Measurements from ENCODE around the gene PHLDB3.
"Not testable (repeated sequence)": the region's sequence is repeated elsewhere in the genome, so short reads cannot be mapped to it uniquely, and the experiment has no call there.

PHLDB3 gene

GRCh38 chr19:43439709-43440063 is 64.9 kb downstream of the PHLDB3 start:
- H3K4me1 Mint-ChIP-seq (ENCODE audit: low read depth) = peaks cover 53% of the 10 kb centered on the region
- no peaks in the 10 kb centered on the region for H3K9me3 Mint-ChIP-seq
- DNase-seq = no peak
- H3K36me3 Mint-ChIP-seq (ENCODE audit: low read depth) = no peaks in the 10 kb centered on the region
- H3K4me3 Mint-ChIP-seq = no peak overlapping the region
- no peaks in the 10 kb centered on the region for H3K27me3 Mint-ChIP-seq
- H3K27ac Mint-ChIP-seq = peak overlapping the region; percentile 66

- H3K27ac Mint-ChIP-seq = peak overlapping the region; percentile 66
- no peak for DNase-seq
- peaks cover 52% of the 10 kb centered on the region for H3K4me1 Mint-ChIP-seq (ENCODE audit: low read depth)
- H3K4me3 Mint-ChIP-seq = no peak overlapping the region
- no peaks in the 10 kb centered on the region for H3K27me3 Mint-ChIP-seq
- H3K9me3 Mint-ChIP-seq = no peaks in the 10 kb centered on the region
- H3K36me3 Mint-ChIP-seq (ENCODE audit: low read depth) = no peaks in the 10 kb centered on the region
These were observed 65.4 kb downstream of the PHLDB3 start for GRCh38 chr19:43439032-43439708.

- no peaks in the 10 kb centered on the region for H3K36me3 Mint-ChIP-seq (ENCODE audit: low read depth)
- H3K4me1 Mint-ChIP-seq (ENCODE audit: low read depth) = peaks cover 51% of the 10 kb centered on the region
- DNase-seq = no peak
These were observed 66.1 kb downstream of the PHLDB3 start for GRCh38 chr19:43438291-43439031.

GRCh38 chr19:43437712-43438111 is 66.8 kb downstream of the PHLDB3 start:
- Mint-ChIP-seq H3K4me3 (no peak overlapping the region), H3K36me3 (ENCODE audit: low read depth) (no peaks in the 10 kb centered on the region), H3K9me3 (no peaks in the 10 kb centered on the region), H3K4me1 (ENCODE audit: low read depth) (peaks cover 55% of the 10 kb centered on the region), H3K27me3 (no peaks in the 10 kb centered on the region), H3K27ac (peak overlapping the region; percentile 75)
- no peak for DNase-seq

More at GRCh38 chr19:43438291-43439031, 66.1 kb downstream of the PHLDB3 start:
- H3K27me3 Mint-ChIP-seq = no peaks in the 10 kb centered on the region
- no peak overlapping the region for H3K4me3 Mint-ChIP-seq
- H3K27ac Mint-ChIP-seq = peak overlapping the region; percentile 52
- no peaks in the 10 kb centered on the region for H3K9me3 Mint-ChIP-seq

GRCh38 chr19:43437284-43437683 is 67.3 kb downstream of the PHLDB3 start:
- H3K27ac Mint-ChIP-seq = peak overlapping the region; percentile 75
- DNase-seq; H3K36me3 Mint-ChIP-seq (ENCODE audit: low read depth); H3K4me3 Mint-ChIP-seq; H3K9me3 Mint-ChIP-seq; H3K27me3 Mint-ChIP-seq: not testable (repeated sequence)
- H3K4me1 Mint-ChIP-seq (ENCODE audit: low read depth) = peaks cover 58% of the 10 kb centered on the region

GRCh38 chr19:43435775-43436174 is 68.8 kb downstream of the PHLDB3 start:
- no peak for DNase-seq

GRCh38 chr19:43433689-43434088 is 70.9 kb downstream of the PHLDB3 start:
- Mint-ChIP-seq H3K4me1 (ENCODE audit: low read depth) (peaks cover 50% of the 10 kb centered on the region), H3K9me3 (no peaks in the 10 kb centered on the region), H3K36me3 (ENCODE audit: low read depth) (no peaks in the 10 kb centered on the region), H3K27me3 (no peaks in the 10 kb centered on the region), H3K27ac (no peak overlapping the region), H3K4me3 (no peak overlapping the region)
- DNase-seq = no peak

More at GRCh38 chr19:43435775-43436174, 68.8 kb downstream of the PHLDB3 start:
- Mint-ChIP-seq H3K9me3 (no peaks in the 10 kb centered on the region), H3K36me3 (ENCODE audit: low read depth) (no peaks in the 10 kb centered on the region), H3K4me3 (no peak overlapping the region), H3K4me1 (ENCODE audit: low read depth) (peaks cover 56% of the 10 kb centered on the region), H3K27ac (no peak overlapping the region), H3K27me3 (no peaks in the 10 kb centered on the region)

- H3K4me3 Mint-ChIP-seq = no peak overlapping the region
- H3K27me3 Mint-ChIP-seq = no peaks in the 10 kb centered on the region
- DNase-seq = no peak
- H3K27ac Mint-ChIP-seq = no peak overlapping the region
- H3K4me1 Mint-ChIP-seq (ENCODE audit: low read depth) = peaks cover 46% of the 10 kb centered on the region
- no peaks in the 10 kb centered on the region for H3K36me3 Mint-ChIP-seq (ENCODE audit: low read depth)
- H3K9me3 Mint-ChIP-seq = no peaks in the 10 kb centered on the region
These were observed 71.2 kb downstream of the PHLDB3 start for GRCh38 chr19:43433358-43433673.

- no peak overlapping the region for H3K4me3 Mint-ChIP-seq
- H3K4me1 Mint-ChIP-seq (ENCODE audit: low read depth) = peaks cover 32% of the 10 kb centered on the region
- H3K27me3 Mint-ChIP-seq = no peaks in the 10 kb centered on the region
- no peak overlapping the region for H3K27ac Mint-ChIP-seq
- no peak for DNase-seq
- H3K9me3 Mint-ChIP-seq = no peaks in the 10 kb centered on the region
- H3K36me3 Mint-ChIP-seq (ENCODE audit: low read depth) = no peaks in the 10 kb centered on the region
These were observed 73.6 kb downstream of the PHLDB3 start for GRCh38 chr19:43430976-43431375.

- H3K9me3 Mint-ChIP-seq = no peaks in the 10 kb centered on the region
- H3K27me3 Mint-ChIP-seq = no peaks in the 10 kb centered on the region
- no peak for DNase-seq
- H3K36me3 Mint-ChIP-seq (ENCODE audit: low read depth) = no peaks in the 10 kb centered on the region
- no peak overlapping the region for H3K4me3 Mint-ChIP-seq
- H3K4me1 Mint-ChIP-seq (ENCODE audit: low read depth) = peaks cover 35% of the 10 kb centered on the region
- peak overlapping the region; percentile 44 for H3K27ac Mint-ChIP-seq
These were observed 74.3 kb downstream of the PHLDB3 start for GRCh38 chr19:43430142-43430710.

- no peak overlapping the region for H3K27ac Mint-ChIP-seq
- no peaks in the 10 kb centered on the region for H3K36me3 Mint-ChIP-seq (ENCODE audit: low read depth)
- no peak for DNase-seq
- H3K4me3 Mint-ChIP-seq = no peak overlapping the region
- no peaks in the 10 kb centered on the region for H3K27me3 Mint-ChIP-seq
- H3K4me1 Mint-ChIP-seq (ENCODE audit: low read depth) = peaks cover 35% of the 10 kb centered on the region
- no peaks in the 10 kb centered on the region for H3K9me3 Mint-ChIP-seq
These were observed 75.2 kb downstream of the PHLDB3 start for GRCh38 chr19:43429395-43429794.

- no peak overlapping the region for H3K27ac Mint-ChIP-seq
- no peaks in the 10 kb centered on the region for H3K9me3 Mint-ChIP-seq
- no peak for DNase-seq
These were observed 78.8 kb downstream of the PHLDB3 start for GRCh38 chr19:43425567-43426392.

More at GRCh38 chr19:43425567-43426392, 78.8 kb downstream of the PHLDB3 start:
- no peak overlapping the region for H3K4me3 Mint-ChIP-seq
- H3K4me1 Mint-ChIP-seq (ENCODE audit: low read depth) = peaks cover 18% of the 10 kb centered on the region
- no peaks in the 10 kb centered on the region for H3K27me3 Mint-ChIP-seq
- no peaks in the 10 kb centered on the region for H3K36me3 Mint-ChIP-seq (ENCODE audit: low read depth)
